DOHH2 (cell line): Measurements from ENCODE around the gene PARVB.

ENCODE experiments used
- EZH2phosphoT487 ChIP-seq: fragments of 200-600 bp; sonication (generic); IDR thresholded peaks from 2 replicates; pipeline ENCODE4 v1.6.1; 2017; ENCODE audit warnings: borderline replicate concordance, mild to moderate bottlenecking, antibody characterized with exemption, low read length, moderate library complexity, mixed read lengths
- TF ChIP-seq, protein P1 (sequence below): fragments of 200-600 bp; sonication (generic); IDR thresholded peaks from one replicate; pipeline ENCODE4 v1.5.1; 2014; ENCODE audit warnings: antibody characterized with exemption, mild to moderate bottlenecking, low read depth, low read length; ENCODE audit not compliant: poor library complexity, severe bottlenecking

- TF ChIP-seq EZH2phosphoT487, result no peak
- TF ChIP-seq, protein P1, sequence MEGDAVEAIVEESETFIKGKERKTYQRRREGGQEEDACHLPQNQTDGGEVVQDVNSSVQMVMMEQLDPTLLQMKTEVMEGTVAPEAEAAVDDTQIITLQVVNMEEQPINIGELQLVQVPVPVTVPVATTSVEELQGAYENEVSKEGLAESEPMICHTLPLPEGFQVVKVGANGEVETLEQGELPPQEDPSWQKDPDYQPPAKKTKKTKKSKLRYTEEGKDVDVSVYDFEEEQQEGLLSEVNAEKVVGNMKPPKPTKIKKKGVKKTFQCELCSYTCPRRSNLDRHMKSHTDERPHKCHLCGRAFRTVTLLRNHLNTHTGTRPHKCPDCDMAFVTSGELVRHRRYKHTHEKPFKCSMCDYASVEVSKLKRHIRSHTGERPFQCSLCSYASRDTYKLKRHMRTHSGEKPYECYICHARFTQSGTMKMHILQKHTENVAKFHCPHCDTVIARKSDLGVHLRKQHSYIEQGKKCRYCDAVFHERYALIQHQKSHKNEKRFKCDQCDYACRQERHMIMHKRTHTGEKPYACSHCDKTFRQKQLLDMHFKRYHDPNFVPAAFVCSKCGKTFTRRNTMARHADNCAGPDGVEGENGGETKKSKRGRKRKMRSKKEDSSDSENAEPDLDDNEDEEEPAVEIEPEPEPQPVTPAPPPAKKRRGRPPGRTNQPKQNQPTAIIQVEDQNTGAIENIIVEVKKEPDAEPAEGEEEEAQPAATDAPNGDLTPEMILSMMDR, result no peak
Observed at GRCh38 chr22:44116331-44116730, 92.2 kb downstream of the PARVB start.
